ENCODE measurements around the gene SGK2. TPM values are rescaled to one million over a fixed set of nuclear protein-coding genes. Genes with fewer than 3 reads are reported as not detected.
"Not testable (repeated sequence)": the region's sequence is repeated elsewhere in the genome, so short reads cannot be mapped to it uniquely, and the experiment has no call there.

The SGK2 gene
- total and polyA plus RNA-seq, 2 experiments from 2014 or later = 0.42 TPM; not detected in 1

DNA sequence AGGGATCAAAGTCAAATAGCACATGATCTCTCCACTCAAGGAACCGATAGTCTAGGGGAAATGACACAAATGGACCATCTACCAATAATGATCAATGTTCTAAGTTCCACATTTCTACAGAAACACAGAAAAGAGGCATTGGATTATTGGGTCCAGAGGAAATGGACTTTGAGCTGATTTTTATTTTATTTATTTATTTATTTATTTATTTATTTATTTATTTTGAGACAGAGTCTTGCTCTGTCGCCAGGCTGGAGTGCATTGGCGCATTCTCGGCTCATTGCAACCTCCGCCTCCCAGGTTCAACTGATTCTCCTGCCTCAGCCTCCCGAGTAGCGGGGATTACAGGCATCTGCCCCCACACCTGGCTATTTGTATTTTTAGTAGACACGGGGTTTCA, 43.1 kb downstream of the SGK2 start:
- not testable (repeated sequence) for H3F3A ChIP-seq (replicated peaks; ENCODE audit: low read depth); H3K9me3 Mint-ChIP-seq; H3K9me2 ChIP-seq (ENCODE audit: insufficient read depth); H3K4me1 ChIP-seq (ENCODE audit: insufficient read depth); H3K4me2 ChIP-seq; ATAC-seq; H3K27me3 Mint-ChIP-seq (ENCODE audit: insufficient read depth, low read depth, poor library complexity); DNase-seq (ENCODE audit: low spot score); H4K20me1 ChIP-seq (replicated peaks; ENCODE audit: insufficient read depth); H3K27ac ChIP-seq (ENCODE audit: low read depth); H3K4me1 Mint-ChIP-seq; H3K79me2 ChIP-seq (replicated peaks; ENCODE audit: insufficient read depth); H2AFZ ChIP-seq; H3K4me3 ChIP-seq; H3K27me3 ChIP-seq (ENCODE audit: insufficient read depth); H3K27ac Mint-ChIP-seq; H3K4me3 Mint-ChIP-seq
- H3K36me3 Mint-ChIP-seq (ENCODE audit: low read depth) = peaks cover 37% of the 10 kb centered on the region
- H3K36me3 ChIP-seq (ENCODE audit: insufficient read depth) = peaks cover 13% of the 10 kb centered on the region

DNA sequence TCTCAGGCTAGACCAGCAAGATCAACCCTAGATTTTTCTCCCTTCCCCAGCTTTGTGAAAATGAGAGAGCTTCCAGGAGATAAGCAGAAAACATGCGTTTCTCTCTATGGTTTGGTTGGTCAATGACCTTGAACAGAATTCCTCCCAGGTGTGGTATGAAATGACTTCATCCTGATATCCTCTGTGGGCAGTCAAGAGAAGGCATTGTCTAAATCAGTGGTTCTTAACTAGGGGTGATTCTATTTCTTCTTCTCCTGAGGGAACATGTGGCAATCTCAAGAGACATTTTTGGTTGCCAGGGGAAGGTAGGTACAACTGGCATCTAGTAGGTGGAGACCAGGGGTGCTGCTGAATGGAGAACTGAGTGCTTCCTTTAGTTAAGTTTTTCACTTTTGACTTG, 44.3 kb downstream of the SGK2 start:
- Histone ChIP-seq H2AFZ (no peak overlapping the region), H3K9me2 (ENCODE audit: insufficient read depth) (no peaks in the 10 kb centered on the region), H4K20me1 (replicated peaks; ENCODE audit: insufficient read depth) (no peaks in the 10 kb centered on the region), H3K4me1 (ENCODE audit: insufficient read depth) (no peaks in the 10 kb centered on the region), H3K4me2 (no peak overlapping the region), H3K27ac (ENCODE audit: low read depth) (no peak overlapping the region), H3K27me3 (ENCODE audit: insufficient read depth) (no peaks in the 10 kb centered on the region), H3K79me2 (replicated peaks; ENCODE audit: insufficient read depth) (no peaks in the 10 kb centered on the region), H3K36me3 (ENCODE audit: insufficient read depth) (peaks cover 13% of the 10 kb centered on the region), H3K4me3 (no peak overlapping the region), H3F3A (replicated peaks; ENCODE audit: low read depth) (no peaks in the 10 kb centered on the region)
- Mint-ChIP-seq H3K9me3 (peaks cover 2% of the 10 kb centered on the region; the same call in 1 of the 3 replicates), H3K4me1 (no peaks in the 10 kb centered on the region), H3K4me3 (no peak overlapping the region), H3K36me3 (ENCODE audit: low read depth) (peaks cover 39% of the 10 kb centered on the region), H3K27me3 (ENCODE audit: insufficient read depth, low read depth, poor library complexity) (no peaks in the 10 kb centered on the region), H3K27ac (no peak overlapping the region)
- ATAC-seq = no peak
- DNase-seq (ENCODE audit: low spot score) = no peak
- TF ChIP-seq, protein P1, sequence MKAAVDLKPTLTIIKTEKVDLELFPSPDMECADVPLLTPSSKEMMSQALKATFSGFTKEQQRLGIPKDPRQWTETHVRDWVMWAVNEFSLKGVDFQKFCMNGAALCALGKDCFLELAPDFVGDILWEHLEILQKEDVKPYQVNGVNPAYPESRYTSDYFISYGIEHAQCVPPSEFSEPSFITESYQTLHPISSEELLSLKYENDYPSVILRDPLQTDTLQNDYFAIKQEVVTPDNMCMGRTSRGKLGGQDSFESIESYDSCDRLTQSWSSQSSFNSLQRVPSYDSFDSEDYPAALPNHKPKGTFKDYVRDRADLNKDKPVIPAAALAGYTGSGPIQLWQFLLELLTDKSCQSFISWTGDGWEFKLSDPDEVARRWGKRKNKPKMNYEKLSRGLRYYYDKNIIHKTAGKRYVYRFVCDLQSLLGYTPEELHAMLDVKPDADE (IDR thresholded peaks at IDR 0.05) = no peak
- no peak for TF ChIP-seq POLR2AphosphoS5 (IDR thresholded peaks at IDR 0.05; ENCODE audit: low read depth)
- no peak for TF ChIP-seq STAT1 (IDR thresholded peaks at IDR 0.05; ENCODE audit: unreplicated experiment)
- no peak for TF ChIP-seq ZNF331 (CRISPR knock-in tag; IDR thresholded peaks at IDR 0.05; ENCODE audit: low read depth)
- TF ChIP-seq EZH2phosphoT487 (IDR thresholded peaks at IDR 0.05; ENCODE audit: unreplicated experiment) = no peak
- no peak for TF ChIP-seq NANOG (IDR thresholded peaks at IDR 0.05; ENCODE audit: borderline replicate concordance)
- no peak for TF ChIP-seq EZH2 (IDR thresholded peaks at IDR 0.05; ENCODE audit: low read depth, unreplicated experiment)
- TF ChIP-seq, protein P2, sequence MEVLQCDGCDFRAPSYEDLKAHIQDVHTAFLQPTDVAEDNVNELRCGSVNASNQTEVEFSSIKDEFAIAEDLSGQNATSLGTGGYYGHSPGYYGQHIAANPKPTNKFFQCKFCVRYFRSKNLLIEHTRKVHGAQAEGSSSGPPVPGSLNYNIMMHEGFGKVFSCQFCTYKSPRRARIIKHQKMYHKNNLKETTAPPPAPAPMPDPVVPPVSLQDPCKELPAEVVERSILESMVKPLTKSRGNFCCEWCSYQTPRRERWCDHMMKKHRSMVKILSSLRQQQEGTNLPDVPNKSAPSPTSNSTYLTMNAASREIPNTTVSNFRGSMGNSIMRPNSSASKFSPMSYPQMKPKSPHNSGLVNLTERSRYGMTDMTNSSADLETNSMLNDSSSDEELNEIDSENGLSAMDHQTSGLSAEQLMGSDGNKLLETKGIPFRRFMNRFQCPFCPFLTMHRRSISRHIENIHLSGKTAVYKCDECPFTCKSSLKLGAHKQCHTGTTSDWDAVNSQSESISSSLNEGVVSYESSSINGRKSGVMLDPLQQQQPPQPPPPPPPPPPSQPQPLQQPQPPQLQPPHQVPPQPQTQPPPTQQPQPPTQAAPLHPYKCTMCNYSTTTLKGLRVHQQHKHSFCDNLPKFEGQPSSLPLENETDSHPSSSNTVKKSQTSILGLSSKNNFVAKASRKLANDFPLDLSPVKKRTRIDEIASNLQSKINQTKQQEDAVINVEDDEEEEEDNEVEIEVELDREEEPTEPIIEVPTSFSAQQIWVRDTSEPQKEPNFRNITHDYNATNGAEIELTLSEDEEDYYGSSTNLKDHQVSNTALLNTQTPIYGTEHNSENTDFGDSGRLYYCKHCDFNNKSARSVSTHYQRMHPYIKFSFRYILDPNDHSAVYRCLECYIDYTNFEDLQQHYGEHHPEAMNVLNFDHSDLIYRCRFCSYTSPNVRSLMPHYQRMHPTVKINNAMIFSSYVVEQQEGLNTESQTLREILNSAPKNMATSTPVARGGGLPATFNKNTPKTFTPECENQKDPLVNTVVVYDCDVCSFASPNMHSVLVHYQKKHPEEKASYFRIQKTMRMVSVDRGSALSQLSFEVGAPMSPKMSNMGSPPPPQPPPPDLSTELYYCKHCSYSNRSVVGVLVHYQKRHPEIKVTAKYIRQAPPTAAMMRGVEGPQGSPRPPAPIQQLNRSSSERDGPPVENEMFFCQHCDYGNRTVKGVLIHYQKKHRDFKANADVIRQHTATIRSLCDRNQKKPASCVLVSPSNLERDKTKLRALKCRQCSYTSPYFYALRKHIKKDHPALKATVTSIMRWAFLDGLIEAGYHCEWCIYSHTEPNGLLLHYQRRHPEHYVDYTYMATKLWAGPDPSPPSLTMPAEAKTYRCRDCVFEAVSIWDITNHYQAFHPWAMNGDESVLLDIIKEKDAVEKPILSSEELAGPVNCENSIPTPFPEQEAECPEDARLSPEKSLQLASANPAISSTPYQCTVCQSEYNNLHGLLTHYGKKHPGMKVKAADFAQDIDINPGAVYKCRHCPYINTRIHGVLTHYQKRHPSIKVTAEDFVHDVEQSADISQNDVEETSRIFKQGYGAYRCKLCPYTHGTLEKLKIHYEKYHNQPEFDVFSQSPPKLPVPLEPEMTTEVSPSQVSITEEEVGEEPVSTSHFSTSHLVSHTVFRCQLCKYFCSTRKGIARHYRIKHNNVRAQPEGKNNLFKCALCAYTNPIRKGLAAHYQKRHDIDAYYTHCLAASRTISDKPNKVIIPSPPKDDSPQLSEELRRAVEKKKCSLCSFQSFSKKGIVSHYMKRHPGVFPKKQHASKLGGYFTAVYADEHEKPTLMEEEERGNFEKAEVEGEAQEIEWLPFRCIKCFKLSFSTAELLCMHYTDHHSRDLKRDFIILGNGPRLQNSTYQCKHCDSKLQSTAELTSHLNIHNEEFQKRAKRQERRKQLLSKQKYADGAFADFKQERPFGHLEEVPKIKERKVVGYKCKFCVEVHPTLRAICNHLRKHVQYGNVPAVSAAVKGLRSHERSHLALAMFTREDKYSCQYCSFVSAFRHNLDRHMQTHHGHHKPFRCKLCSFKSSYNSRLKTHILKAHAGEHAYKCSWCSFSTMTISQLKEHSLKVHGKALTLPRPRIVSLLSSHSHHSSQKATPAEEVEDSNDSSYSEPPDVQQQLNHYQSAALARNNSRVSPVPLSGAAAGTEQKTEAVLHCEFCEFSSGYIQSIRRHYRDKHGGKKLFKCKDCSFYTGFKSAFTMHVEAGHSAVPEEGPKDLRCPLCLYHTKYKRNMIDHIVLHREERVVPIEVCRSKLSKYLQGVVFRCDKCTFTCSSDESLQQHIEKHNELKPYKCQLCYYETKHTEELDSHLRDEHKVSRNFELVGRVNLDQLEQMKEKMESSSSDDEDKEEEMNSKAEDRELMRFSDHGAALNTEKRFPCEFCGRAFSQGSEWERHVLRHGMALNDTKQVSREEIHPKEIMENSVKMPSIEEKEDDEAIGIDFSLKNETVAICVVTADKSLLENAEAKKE (CRISPR knock-in tag; IDR thresholded peaks at IDR 0.05) = no peak
- TF ChIP-seq, protein P3, sequence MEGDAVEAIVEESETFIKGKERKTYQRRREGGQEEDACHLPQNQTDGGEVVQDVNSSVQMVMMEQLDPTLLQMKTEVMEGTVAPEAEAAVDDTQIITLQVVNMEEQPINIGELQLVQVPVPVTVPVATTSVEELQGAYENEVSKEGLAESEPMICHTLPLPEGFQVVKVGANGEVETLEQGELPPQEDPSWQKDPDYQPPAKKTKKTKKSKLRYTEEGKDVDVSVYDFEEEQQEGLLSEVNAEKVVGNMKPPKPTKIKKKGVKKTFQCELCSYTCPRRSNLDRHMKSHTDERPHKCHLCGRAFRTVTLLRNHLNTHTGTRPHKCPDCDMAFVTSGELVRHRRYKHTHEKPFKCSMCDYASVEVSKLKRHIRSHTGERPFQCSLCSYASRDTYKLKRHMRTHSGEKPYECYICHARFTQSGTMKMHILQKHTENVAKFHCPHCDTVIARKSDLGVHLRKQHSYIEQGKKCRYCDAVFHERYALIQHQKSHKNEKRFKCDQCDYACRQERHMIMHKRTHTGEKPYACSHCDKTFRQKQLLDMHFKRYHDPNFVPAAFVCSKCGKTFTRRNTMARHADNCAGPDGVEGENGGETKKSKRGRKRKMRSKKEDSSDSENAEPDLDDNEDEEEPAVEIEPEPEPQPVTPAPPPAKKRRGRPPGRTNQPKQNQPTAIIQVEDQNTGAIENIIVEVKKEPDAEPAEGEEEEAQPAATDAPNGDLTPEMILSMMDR (conservative IDR thresholded peaks at IDR 0.05; ENCODE audit: low read depth in 2 of 2) = no peak
- no peak for TF ChIP-seq JUNB (IDR thresholded peaks at IDR 0.05; ENCODE audit: unreplicated experiment)
- no peak for TF ChIP-seq CREB1 (CRISPR knock-in tag; IDR thresholded peaks at IDR 0.05; ENCODE audit: low read depth)
- TF ChIP-seq ZNF114 (CRISPR knock-in tag; IDR thresholded peaks at IDR 0.05) = no peak

All from GM23338 (cell line).